Measurements from ENCODE around the gene POU3F1.
A peak's percentile ranks its signal among the peaks of the same experiment; 100 is the strongest.

Gene POU3F1

GRCh38 chr1:38025664-38026063, 20.9 kb downstream of the POU3F1 start:
- no peak overlapping the region for H3K27ac ChIP-seq (ENCODE audit: low read depth, low read length)
- no peaks in the 10 kb centered on the region for H3K27me3 ChIP-seq (ENCODE audit: control insufficient read depth, insufficient read depth, low read length)
- no peak overlapping the region for H3K9ac ChIP-seq (ENCODE audit: low read depth, low read length)
- no peaks in the 10 kb centered on the region for H3K9me3 ChIP-seq (ENCODE audit: control insufficient read depth, insufficient read depth, low read length)
- no peak overlapping the region for H3K4me3 ChIP-seq (ENCODE audit: low read depth, low read length)
- peaks cover 56% of the 10 kb centered on the region for H3K36me3 ChIP-seq (ENCODE audit: control insufficient read depth, insufficient read depth, low read length)
- H3K4me1 ChIP-seq (ENCODE audit: control insufficient read depth, insufficient read depth, low read length) = peaks cover 30% of the 10 kb centered on the region

- no peak overlapping the region for H3K9ac ChIP-seq (ENCODE audit: low read depth, low read length)
- no peak overlapping the region for H3K4me3 ChIP-seq (ENCODE audit: low read depth, low read length)
- peaks cover 60% of the 10 kb centered on the region for H3K36me3 ChIP-seq (ENCODE audit: control insufficient read depth, insufficient read depth, low read length)
- peaks cover 26% of the 10 kb centered on the region for H3K4me1 ChIP-seq (ENCODE audit: control insufficient read depth, insufficient read depth, low read length)
- no peaks in the 10 kb centered on the region for H3K27me3 ChIP-seq (ENCODE audit: control insufficient read depth, insufficient read depth, low read length)
- no peaks in the 10 kb centered on the region for H3K9me3 ChIP-seq (ENCODE audit: control insufficient read depth, insufficient read depth, low read length)
- no peak overlapping the region for H3K27ac ChIP-seq (ENCODE audit: low read depth, low read length)
Observed at GRCh38 chr1:38025233-38025632, 21.4 kb downstream of the POU3F1 start.

GRCh38 chr1:38022810-38023209, 23.8 kb downstream of the POU3F1 start:
- Histone ChIP-seq H3K4me1 (ENCODE audit: control insufficient read depth, insufficient read depth, low read length) (peaks cover 4% of the 10 kb centered on the region; the same call in 1 of the 2 replicates), H3K4me3 (ENCODE audit: low read depth, low read length) (no peak overlapping the region), H3K9ac (ENCODE audit: low read depth, low read length) (no peak overlapping the region), H3K27ac (ENCODE audit: low read depth, low read length) (no peak overlapping the region), H3K27me3 (ENCODE audit: control insufficient read depth, insufficient read depth, low read length) (no peaks in the 10 kb centered on the region), H3K9me3 (ENCODE audit: control insufficient read depth, insufficient read depth, low read length) (no peaks in the 10 kb centered on the region), H3K36me3 (ENCODE audit: control insufficient read depth, insufficient read depth, low read length) (peaks cover 84% of the 10 kb centered on the region)

- Histone ChIP-seq H3K36me3 (ENCODE audit: control insufficient read depth, insufficient read depth, low read length) (peaks cover 90% of the 10 kb centered on the region), H3K4me3 (ENCODE audit: low read depth, low read length) (no peak overlapping the region), H3K9ac (ENCODE audit: low read depth, low read length) (no peak overlapping the region), H3K27me3 (ENCODE audit: control insufficient read depth, insufficient read depth, low read length) (no peaks in the 10 kb centered on the region), H3K9me3 (ENCODE audit: control insufficient read depth, insufficient read depth, low read length) (no peaks in the 10 kb centered on the region), H3K27ac (ENCODE audit: low read depth, low read length) (no peak overlapping the region), H3K4me1 (ENCODE audit: control insufficient read depth, insufficient read depth, low read length) (peaks cover 2% of the 10 kb centered on the region; the same call in 1 of the 2 replicates)
Observed at GRCh38 chr1:38021969-38022368, 24.6 kb downstream of the POU3F1 start.

GRCh38 chr1:38020396-38020795, 26.2 kb downstream of the POU3F1 start:
- Histone ChIP-seq H3K4me1 (ENCODE audit: control insufficient read depth, insufficient read depth, low read length) (no peaks in the 10 kb centered on the region), H3K36me3 (ENCODE audit: control insufficient read depth, insufficient read depth, low read length) (peaks cover 96% of the 10 kb centered on the region), H3K9ac (ENCODE audit: low read depth, low read length) (no peak overlapping the region), H3K9me3 (ENCODE audit: control insufficient read depth, insufficient read depth, low read length) (no peaks in the 10 kb centered on the region), H3K4me3 (ENCODE audit: low read depth, low read length) (no peak overlapping the region), H3K27ac (ENCODE audit: low read depth, low read length) (no peak overlapping the region), H3K27me3 (ENCODE audit: control insufficient read depth, insufficient read depth, low read length) (no peaks in the 10 kb centered on the region)

- peaks cover 96% of the 10 kb centered on the region for H3K36me3 ChIP-seq (ENCODE audit: control insufficient read depth, insufficient read depth, low read length)
- no peak overlapping the region for H3K27ac ChIP-seq (ENCODE audit: low read depth, low read length)
- H3K4me3 ChIP-seq (ENCODE audit: low read depth, low read length) = no peak overlapping the region
- no peaks in the 10 kb centered on the region for H3K27me3 ChIP-seq (ENCODE audit: control insufficient read depth, insufficient read depth, low read length)
- H3K9me3 ChIP-seq (ENCODE audit: control insufficient read depth, insufficient read depth, low read length) = no peaks in the 10 kb centered on the region
- no peak overlapping the region for H3K9ac ChIP-seq (ENCODE audit: low read depth, low read length)
- H3K4me1 ChIP-seq (ENCODE audit: control insufficient read depth, insufficient read depth, low read length) = no peaks in the 10 kb centered on the region
Observed at GRCh38 chr1:38018864-38019343, 27.7 kb downstream of the POU3F1 start.

GRCh38 chr1:38015978-38016725, 30.4 kb downstream of the POU3F1 start:
- Histone ChIP-seq H3K9me3 (ENCODE audit: control insufficient read depth, insufficient read depth, low read length) (no peaks in the 10 kb centered on the region), H3K36me3 (ENCODE audit: control insufficient read depth, insufficient read depth, low read length) (peaks cover 71% of the 10 kb centered on the region), H3K4me1 (ENCODE audit: control insufficient read depth, insufficient read depth, low read length) (peaks cover 3% of the 10 kb centered on the region; the same call in 1 of the 2 replicates), H3K27me3 (ENCODE audit: control insufficient read depth, insufficient read depth, low read length) (no peaks in the 10 kb centered on the region), H3K9ac (ENCODE audit: low read depth, low read length) (no peak overlapping the region), H3K4me3 (ENCODE audit: low read depth, low read length) (no peak overlapping the region), H3K27ac (ENCODE audit: low read depth, low read length) (no peak overlapping the region)

GRCh38 chr1:38014724-38015424, 31.7 kb downstream of the POU3F1 start:
- Histone ChIP-seq H3K36me3 (ENCODE audit: control insufficient read depth, insufficient read depth, low read length) (peaks cover 59% of the 10 kb centered on the region), H3K4me1 (ENCODE audit: control insufficient read depth, insufficient read depth, low read length) (peaks cover 3% of the 10 kb centered on the region; the same call in 1 of the 2 replicates), H3K9me3 (ENCODE audit: control insufficient read depth, insufficient read depth, low read length) (no peaks in the 10 kb centered on the region), H3K27me3 (ENCODE audit: control insufficient read depth, insufficient read depth, low read length) (no peaks in the 10 kb centered on the region), H3K4me3 (ENCODE audit: low read depth, low read length) (no peak overlapping the region), H3K9ac (ENCODE audit: low read depth, low read length) (no peak overlapping the region), H3K27ac (ENCODE audit: low read depth, low read length) (no peak overlapping the region)

- Histone ChIP-seq H3K4me3 (ENCODE audit: low read depth, low read length) (no peak overlapping the region), H3K36me3 (ENCODE audit: control insufficient read depth, insufficient read depth, low read length) (peaks cover 52% of the 10 kb centered on the region), H3K9me3 (ENCODE audit: control insufficient read depth, insufficient read depth, low read length) (no peaks in the 10 kb centered on the region), H3K27me3 (ENCODE audit: control insufficient read depth, insufficient read depth, low read length) (no peaks in the 10 kb centered on the region), H3K27ac (ENCODE audit: low read depth, low read length) (no peak overlapping the region), H3K4me1 (ENCODE audit: control insufficient read depth, insufficient read depth, low read length) (peaks cover 7% of the 10 kb centered on the region), H3K9ac (ENCODE audit: low read depth, low read length) (no peak overlapping the region)
Observed at GRCh38 chr1:38014171-38014570, 32.4 kb downstream of the POU3F1 start.

GRCh38 chr1:38013227-38013622, 33.4 kb downstream of the POU3F1 start:
- Histone ChIP-seq H3K27me3 (ENCODE audit: control insufficient read depth, insufficient read depth, low read length) (no peaks in the 10 kb centered on the region), H3K4me3 (ENCODE audit: low read depth, low read length) (peak overlapping the region; percentile 93), H3K9me3 (ENCODE audit: control insufficient read depth, insufficient read depth, low read length) (no peaks in the 10 kb centered on the region), H3K27ac (ENCODE audit: low read depth, low read length) (peak overlapping the region; percentile 96), H3K4me1 (ENCODE audit: control insufficient read depth, insufficient read depth, low read length) (peaks cover 12% of the 10 kb centered on the region), H3K36me3 (ENCODE audit: control insufficient read depth, insufficient read depth, low read length) (peaks cover 42% of the 10 kb centered on the region), H3K9ac (ENCODE audit: low read depth, low read length) (peak overlapping the region; percentile 86)

Data from HUES48 (cell line).